ENCODE data around the gene CGB3. TPM values are rescaled to one million over a fixed set of nuclear protein-coding genes. Genes with fewer than 3 reads are reported as not detected.

The CGB3 gene
- total RNA-seq, 2 donors from 2014 or later, result not detected

- H3K4me3 Mint-ChIP-seq, result no peak overlapping the region
- ATAC-seq, result no peak
- H3K27ac Mint-ChIP-seq, result no peak overlapping the region
- no peaks in the 10 kb centered on the region for H3K9me3 ChIP-seq (ENCODE audit: control insufficient read depth, low read length, poor library complexity, severe bottlenecking)
- H3K36me3 Mint-ChIP-seq (ENCODE audit: low read depth), result no peaks in the 10 kb centered on the region
- H3K4me1 Mint-ChIP-seq, result peaks cover 24% of the 10 kb centered on the region
- H3K27me3 Mint-ChIP-seq, result no peaks in the 10 kb centered on the region
- DNase-seq, result no peak
Measured at GRCh38 chr19:48997972-48998371, 26.2 kb downstream of the CGB3 start.

GRCh38 chr19:48994035-48994386 lies 30.1 kb downstream of the CGB3 start:
- no peaks in the 10 kb centered on the region for H3K9me3 ChIP-seq (ENCODE audit: control insufficient read depth, low read length, poor library complexity, severe bottlenecking)
- peak overlapping the region; percentile 98 for H3K4me3 Mint-ChIP-seq
- DNase-seq (no peak), ATAC-seq (no peak)
- H3K27ac Mint-ChIP-seq, result peak overlapping the region; percentile 96
- peaks cover under 1% of the 10 kb centered on the region for H3K36me3 Mint-ChIP-seq (ENCODE audit: low read depth)
- peaks cover 38% of the 10 kb centered on the region for H3K4me1 Mint-ChIP-seq
- H3K27me3 Mint-ChIP-seq, result no peaks in the 10 kb centered on the region

DNA sequence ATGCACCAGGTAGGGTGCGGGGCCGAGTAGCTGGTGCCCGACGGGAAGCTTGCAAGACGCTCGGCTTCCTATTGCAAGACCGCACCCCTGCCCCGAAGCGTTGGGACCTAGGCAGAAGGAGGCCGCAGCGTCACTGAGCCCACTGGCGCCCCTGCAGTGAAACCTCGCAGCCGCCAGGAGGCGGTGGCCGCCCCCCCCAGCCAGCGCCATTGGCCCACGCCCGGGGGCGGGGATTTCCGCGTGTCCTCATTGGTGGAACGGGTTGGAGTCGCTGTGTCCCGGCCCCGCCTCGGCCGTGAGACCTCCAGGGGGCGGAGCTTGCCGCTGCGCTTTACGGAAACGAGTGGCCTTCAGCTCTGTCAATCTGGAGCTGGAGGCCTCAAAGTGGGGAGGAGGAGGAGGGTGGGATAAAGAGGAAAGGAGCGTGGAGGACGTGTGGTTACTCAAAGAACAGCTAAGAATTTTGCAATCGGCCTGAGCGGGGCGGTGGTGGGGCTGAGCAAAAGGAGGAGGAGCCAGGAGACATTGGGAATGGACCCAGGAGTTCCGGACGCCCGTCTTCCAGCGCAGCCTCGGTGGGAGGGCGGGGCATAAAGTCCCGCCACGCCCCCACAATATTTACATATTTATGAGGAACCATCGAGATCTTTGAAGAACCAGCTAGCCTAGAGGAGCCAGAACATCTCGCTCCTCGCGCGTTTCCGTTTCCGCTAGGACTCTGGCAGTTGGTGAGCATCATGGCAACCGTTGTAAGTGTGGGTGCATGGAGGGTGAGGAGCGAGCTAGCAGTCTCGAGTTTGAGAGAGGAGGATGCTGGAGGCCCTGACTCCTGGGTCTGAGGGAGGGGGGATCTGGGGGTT lies 30.7 kb downstream of the CGB3 start, which contains the start of the genes GYS1 and RUVBL2:
Gene GYS1 (minus strand): TSS at position 135 of the 860 bp plus-strand sequence. CDS start 197 bp downstream, outside the sequence.
Gene RUVBL2 (plus strand): TSS at position 713 of the 860 bp plus-strand sequence. CDS start 25 bp downstream, at position 738.
- peaks cover 41% of the 10 kb centered on the region for H3K4me1 Mint-ChIP-seq
- H3K36me3 Mint-ChIP-seq (ENCODE audit: low read depth), result peaks cover 4% of the 10 kb centered on the region

DNA sequence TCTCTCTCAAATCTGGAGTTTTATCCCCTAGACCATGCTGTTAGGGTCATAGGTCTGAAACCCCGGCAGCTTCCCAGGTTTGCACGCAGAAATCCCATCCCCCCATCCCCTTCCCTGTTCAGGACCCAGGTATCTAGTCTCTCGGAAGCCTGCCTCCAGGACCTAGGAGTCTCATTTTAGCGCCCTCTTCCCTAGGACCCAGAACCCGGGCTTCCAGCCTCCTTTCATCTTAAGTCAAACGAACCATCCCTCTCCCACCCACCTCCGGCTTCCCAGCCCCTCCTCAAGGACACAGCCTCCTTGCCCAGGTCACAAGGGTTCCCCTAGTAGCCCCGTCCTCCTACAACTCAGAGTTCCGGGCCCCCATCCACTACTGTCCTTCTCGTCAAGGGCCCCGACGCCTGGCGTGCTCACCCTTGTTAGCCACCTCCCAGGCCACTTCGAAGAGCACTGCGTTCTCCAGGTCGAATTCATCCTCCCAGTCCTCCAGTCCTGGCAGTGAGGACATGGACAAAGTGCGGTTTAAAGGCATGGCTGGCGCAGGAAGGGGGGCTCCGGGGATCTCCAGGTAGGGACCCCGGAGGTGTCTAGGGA lies 31.5 kb downstream of the CGB3 start:
- H3K9me3 ChIP-seq (ENCODE audit: control insufficient read depth, low read length, poor library complexity, severe bottlenecking), result no peaks in the 10 kb centered on the region
- DNase-seq (no peak), ATAC-seq (no peak)
- H3K27ac Mint-ChIP-seq, result peak overlapping the region; percentile 96
- peaks cover 4% of the 10 kb centered on the region for H3K36me3 Mint-ChIP-seq (ENCODE audit: low read depth)
- H3K4me3 Mint-ChIP-seq, result peak overlapping the region; percentile 98
- H3K4me1 Mint-ChIP-seq, result peaks cover 42% of the 10 kb centered on the region
- no peaks in the 10 kb centered on the region for H3K27me3 Mint-ChIP-seq

More for the DNA sequence above, 30.7 kb downstream of the CGB3 start, which contains the start of the genes GYS1 and RUVBL2:
- no peaks in the 10 kb centered on the region for H3K27me3 Mint-ChIP-seq
- H3K4me3 Mint-ChIP-seq, result peak within 1 kb of the TSS; percentile 98
- no peaks in the 10 kb centered on the region for H3K9me3 ChIP-seq (ENCODE audit: control insufficient read depth, low read length, poor library complexity, severe bottlenecking)
- ATAC-seq (peak; percentile 93), DNase-seq (peak; percentile 99)
- peak within 1 kb of the TSS; percentile 96 for H3K27ac Mint-ChIP-seq

- ATAC-seq (no peak), DNase-seq (no peak)
- H3K27ac Mint-ChIP-seq, result peak overlapping the region; percentile 96
- no peaks in the 10 kb centered on the region for H3K27me3 Mint-ChIP-seq
- peak overlapping the region; percentile 98 for H3K4me3 Mint-ChIP-seq
- peaks cover 4% of the 10 kb centered on the region for H3K36me3 Mint-ChIP-seq (ENCODE audit: low read depth)
- no peaks in the 10 kb centered on the region for H3K9me3 ChIP-seq (ENCODE audit: control insufficient read depth, low read length, poor library complexity, severe bottlenecking)
- peaks cover 42% of the 10 kb centered on the region for H3K4me1 Mint-ChIP-seq
Measured at GRCh38 chr19:48991873-48992580, 32.1 kb downstream of the CGB3 start.

DNA sequence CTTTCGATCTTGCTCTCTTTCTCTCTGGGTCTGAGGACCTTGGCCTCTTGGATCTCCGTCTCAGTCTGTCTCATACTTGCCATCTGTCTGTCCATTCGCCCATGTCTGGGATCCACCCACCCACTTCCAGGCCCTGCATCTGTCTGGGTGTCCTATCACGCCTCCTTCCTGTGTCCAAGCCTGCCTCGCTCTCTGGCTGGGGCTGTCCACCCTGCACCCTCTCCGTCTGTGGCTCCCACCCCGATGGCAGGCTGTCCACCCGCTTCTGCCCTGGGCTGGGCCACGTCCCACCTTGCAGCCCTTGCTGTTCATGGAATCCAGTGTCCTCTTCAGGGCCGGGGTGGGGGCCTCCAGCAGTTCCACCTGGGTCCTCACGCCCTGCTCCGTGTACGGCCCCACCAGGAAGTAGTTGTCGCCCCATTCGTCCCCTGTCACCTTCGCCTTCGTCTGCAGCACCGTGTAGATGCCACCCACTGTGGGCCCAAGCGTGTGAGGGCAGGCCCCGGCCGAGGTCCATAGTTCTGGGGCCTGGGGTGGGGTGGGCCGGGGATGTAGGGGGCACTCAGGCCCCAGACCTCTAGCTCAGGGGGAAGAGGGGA lies 33.0 kb downstream of the CGB3 start:
- Mint-ChIP-seq H3K27me3 (no peaks in the 10 kb centered on the region), H3K4me3 (peak overlapping the region; percentile 12), H3K4me1 (peaks cover 41% of the 10 kb centered on the region), H3K27ac (peak overlapping the region; percentile 29), H3K36me3 (ENCODE audit: low read depth) (peaks cover 4% of the 10 kb centered on the region)
- H3K9me3 ChIP-seq (ENCODE audit: control insufficient read depth, low read length, poor library complexity, severe bottlenecking), result no peaks in the 10 kb centered on the region
- no peak for ATAC-seq
- DNase-seq, result no peak

DNA sequence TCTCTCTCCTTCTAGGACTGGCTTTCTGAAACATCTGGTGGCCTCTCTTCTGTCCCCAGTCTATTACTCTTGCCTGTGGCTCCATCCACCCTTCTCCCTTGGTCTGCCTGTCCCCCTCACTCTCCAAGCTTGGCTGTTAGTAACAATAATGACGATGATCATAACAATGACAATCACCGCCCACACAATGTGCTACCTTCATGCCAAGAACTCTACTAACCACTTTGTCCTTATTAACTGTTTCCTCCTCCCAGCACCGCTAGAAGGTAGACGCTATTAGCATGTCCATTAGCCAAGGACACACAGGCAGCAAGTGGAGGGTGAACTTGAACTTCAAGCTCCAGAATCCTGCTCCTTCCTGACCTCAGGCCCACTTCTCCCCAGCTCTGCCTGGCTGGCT lies 33.7 kb downstream of the CGB3 start:
- Mint-ChIP-seq H3K27ac (peak overlapping the region; percentile 19), H3K4me3 (peak overlapping the region; percentile 66), H3K27me3 (no peaks in the 10 kb centered on the region), H3K36me3 (ENCODE audit: low read depth) (peaks cover 4% of the 10 kb centered on the region), H3K4me1 (peaks cover 41% of the 10 kb centered on the region)
- no peak for DNase-seq
- ATAC-seq, result no peak
- no peaks in the 10 kb centered on the region for H3K9me3 ChIP-seq (ENCODE audit: control insufficient read depth, low read length, poor library complexity, severe bottlenecking)

- no peaks in the 10 kb centered on the region for H3K9me3 ChIP-seq (ENCODE audit: control insufficient read depth, low read length, poor library complexity, severe bottlenecking)
- ATAC-seq (no peak), DNase-seq (no peak)
- peaks cover 36% of the 10 kb centered on the region for H3K4me1 Mint-ChIP-seq
- H3K27me3 Mint-ChIP-seq, result no peaks in the 10 kb centered on the region
- peaks cover 4% of the 10 kb centered on the region for H3K36me3 Mint-ChIP-seq (ENCODE audit: low read depth)
- H3K27ac Mint-ChIP-seq, result peak overlapping the region; percentile 19
- peak overlapping the region; percentile 66 for H3K4me3 Mint-ChIP-seq
Measured at GRCh38 chr19:48989701-48990291, 34.3 kb downstream of the CGB3 start.

- ATAC-seq, result no peak
- H3K4me3 Mint-ChIP-seq, result no peak overlapping the region
Measured at GRCh38 chr19:48988860-48989259, 35.3 kb downstream of the CGB3 start.

GRCh38 chr19:48988286-48988685 lies 35.8 kb downstream of the CGB3 start:
- DNase-seq, result no peak
- H3K4me1 Mint-ChIP-seq, result peaks cover 29% of the 10 kb centered on the region
- no peak overlapping the region for H3K4me3 Mint-ChIP-seq
- peaks cover 4% of the 10 kb centered on the region for H3K36me3 Mint-ChIP-seq (ENCODE audit: low read depth)
- H3K27ac Mint-ChIP-seq, result peak overlapping the region; percentile 69
- H3K27me3 Mint-ChIP-seq, result no peaks in the 10 kb centered on the region
- no peaks in the 10 kb centered on the region for H3K9me3 ChIP-seq (ENCODE audit: control insufficient read depth, low read length, poor library complexity, severe bottlenecking)
- no peak for ATAC-seq

More at GRCh38 chr19:48988860-48989259, 35.3 kb downstream of the CGB3 start:
- Mint-ChIP-seq H3K27ac (no peak overlapping the region), H3K4me1 (peaks cover 32% of the 10 kb centered on the region), H3K36me3 (ENCODE audit: low read depth) (peaks cover 4% of the 10 kb centered on the region), H3K27me3 (no peaks in the 10 kb centered on the region)
- no peaks in the 10 kb centered on the region for H3K9me3 ChIP-seq (ENCODE audit: control insufficient read depth, low read length, poor library complexity, severe bottlenecking)
- DNase-seq, result no peak

- Mint-ChIP-seq H3K36me3 (ENCODE audit: low read depth) (peaks cover 4% of the 10 kb centered on the region), H3K27me3 (no peaks in the 10 kb centered on the region)
- H3K9me3 ChIP-seq (ENCODE audit: control insufficient read depth, low read length, poor library complexity, severe bottlenecking), result no peaks in the 10 kb centered on the region
Measured at GRCh38 chr19:48987323-48987722, 36.8 kb downstream of the CGB3 start.

GRCh38 chr19:48986211-48986610 lies 37.9 kb downstream of the CGB3 start:
- Mint-ChIP-seq H3K4me1 (peaks cover 19% of the 10 kb centered on the region), H3K36me3 (ENCODE audit: low read depth) (peaks cover 6% of the 10 kb centered on the region), H3K27ac (no peak overlapping the region), H3K27me3 (no peaks in the 10 kb centered on the region), H3K4me3 (no peak overlapping the region)
- no peaks in the 10 kb centered on the region for H3K9me3 ChIP-seq (ENCODE audit: control insufficient read depth, low read length, poor library complexity, severe bottlenecking)
- DNase-seq (no peak), ATAC-seq (no peak)

More at GRCh38 chr19:48987323-48987722, 36.8 kb downstream of the CGB3 start:
- Mint-ChIP-seq H3K4me3 (no peak overlapping the region), H3K27ac (no peak overlapping the region), H3K4me1 (peaks cover 24% of the 10 kb centered on the region)
- DNase-seq (no peak), ATAC-seq (no peak)
